Fibroblast of pulmonary artery (primary cell): Measurements from ENCODE around the gene CPEB3.

Source experiments
- DNase-seq: peaks from one replicate; pipeline ENCODE4 v3.0.0-alpha.2; 2010; ENCODE audit warnings: low read depth
- H3K4me3 ChIP-seq: replicated peaks from 2 replicates; pipeline ENCODE4 v1.5.1; 2011; ENCODE audit warnings: low read depth, mild to moderate bottlenecking, control low read depth, low read length, moderate library complexity
- CTCF ChIP-seq: IDR thresholded peaks from 2 replicates; pipeline ENCODE4 v1.5.1; 2011; ENCODE audit warnings: mild to moderate bottlenecking, control low read depth, low read length, inconsistent platforms; ENCODE audit errors: missing control alignments

CPEB3 gene

DNA sequence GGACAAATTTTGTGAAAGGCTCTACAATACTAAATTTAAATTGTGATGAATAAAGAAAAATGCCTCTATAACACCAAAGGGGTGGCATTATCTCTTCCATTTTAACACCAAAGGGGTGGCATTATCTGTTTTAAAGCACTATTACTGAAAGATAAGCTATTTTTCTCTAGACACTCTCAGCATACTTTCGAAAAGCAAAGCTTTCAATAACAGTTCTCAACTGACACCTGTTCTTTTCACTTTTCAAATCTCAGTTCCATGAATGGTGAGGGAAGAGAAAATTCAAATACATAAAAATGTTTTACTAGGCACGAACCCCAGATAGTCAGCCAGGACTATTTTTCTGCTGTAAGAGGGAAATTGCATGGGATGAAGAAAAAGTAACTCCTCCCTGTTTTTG, 103.8 kb downstream of the CPEB3 start:
- H3K4me3 ChIP-seq: no peak overlapping the region
- DNase-seq: no peak
- no peak for TF ChIP-seq CTCF

- DNase-seq: no peak
- no peak for TF ChIP-seq CTCF
- H3K4me3 ChIP-seq: no peak overlapping the region
Measured at GRCh38 chr10:92184977-92185376, 105.9 kb downstream of the CPEB3 start.

DNA sequence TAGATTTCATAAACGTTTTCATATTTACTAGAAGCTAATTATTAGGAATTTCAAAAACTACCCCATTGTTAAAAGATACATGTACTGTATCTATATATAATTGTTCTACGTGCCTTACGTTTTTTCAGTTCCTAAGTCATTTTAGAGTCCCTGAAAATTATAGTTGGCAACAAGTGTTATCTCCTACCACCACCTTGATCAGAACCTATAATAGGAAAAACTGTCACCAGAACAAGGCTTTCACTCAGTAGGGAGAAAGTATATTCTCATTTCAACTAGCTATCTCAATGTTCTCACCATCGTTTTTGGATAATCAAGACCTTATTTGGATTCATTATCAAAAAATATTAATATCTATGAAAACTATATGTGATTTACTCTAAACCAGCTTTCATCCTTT, 107.7 kb downstream of the CPEB3 start:
- DNase-seq: no peak
- no peak overlapping the region for H3K4me3 ChIP-seq
- no peak for TF ChIP-seq CTCF

DNA sequence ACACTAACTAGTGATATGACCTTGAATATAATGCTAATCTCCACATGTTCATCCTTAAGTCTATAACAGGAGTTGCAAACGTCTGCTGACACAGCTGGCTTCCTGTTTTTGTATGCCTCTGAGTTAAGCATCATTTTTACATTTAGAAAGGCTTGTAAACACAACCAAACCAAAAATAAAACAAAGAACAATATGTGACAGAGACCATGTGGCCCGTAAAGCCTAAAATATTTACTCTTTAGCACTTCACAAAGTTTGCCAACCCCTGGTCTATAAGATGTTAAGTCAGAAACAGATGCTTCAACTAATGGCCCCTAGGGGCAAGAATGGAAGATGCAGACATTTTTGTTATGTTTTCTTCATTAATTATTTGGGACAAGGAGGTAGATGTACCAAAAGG, 109.3 kb downstream of the CPEB3 start:
- peak; percentile 27 for DNase-seq
- peak; percentile 49 for TF ChIP-seq CTCF
- H3K4me3 ChIP-seq: no peak overlapping the region

GRCh38 chr10:92180399-92180798, 110.5 kb downstream of the CPEB3 start:
- no peak overlapping the region for H3K4me3 ChIP-seq
- DNase-seq: no peak
- TF ChIP-seq CTCF: no peak

GRCh38 chr10:92177546-92177945, 113.3 kb downstream of the CPEB3 start:
- peak; percentile 8 for DNase-seq
- H3K4me3 ChIP-seq: no peak overlapping the region
- no peak for TF ChIP-seq CTCF

GRCh38 chr10:92175164-92175563, 115.7 kb downstream of the CPEB3 start:
- H3K4me3 ChIP-seq: no peak overlapping the region
- TF ChIP-seq CTCF: no peak
- DNase-seq: no peak
